OCI-LY7 (cell line): ENCODE measurements around the gene MBTPS1.

Experiments
- CTCF ChIP-seq: fragments of 200-600 bp; sonication (generic); conservative IDR thresholded peaks from 2 replicates; pipeline ENCODE4 v1.5.1; 2014; ENCODE audit warnings: mild to moderate bottlenecking, antibody characterized with exemption, low read length, moderate library complexity, mixed read lengths
- EZH2phosphoT487 ChIP-seq: fragments of 200-600 bp; sonication (generic); IDR thresholded peaks from 2 replicates; pipeline ENCODE4 v1.6.1; 2018; ENCODE audit warnings: low read depth, borderline replicate concordance, mild to moderate bottlenecking, mixed run types, antibody characterized with exemption, low read length, moderate library complexity, mixed read lengths

GRCh38 chr16:84072014-84072413 is 44.7 kb downstream of the MBTPS1 start:
- TF ChIP-seq CTCF = no peak
- no peak for TF ChIP-seq EZH2phosphoT487
